CD14-positive monocyte (primary cell): ENCODE measurements around the gene TIMM50. TPM values are rescaled to one million over a fixed set of nuclear protein-coding genes. Genes with fewer than 3 reads are reported as not detected.

Source experiments
- DNase-seq, 3 donors: peaks; one replicate each; pipeline ENCODE4 v3.0.0-alpha.2; 2011 to 2022
- H2AFZ ChIP-seq: 2 replicates; pipeline ENCODE4 v1.6.0; 2012; ENCODE audit warnings: mild to moderate bottlenecking, low read depth, low read length, inconsistent platforms; ENCODE audit not compliant: insufficient read depth, poor library complexity, severe bottlenecking
- H3K27ac ChIP-seq, 2 donors: 1 replicate in 1 of 2; 2 replicates in 1 of 2; pipeline ENCODE4 v1.5.1; 2012 to 2013; ENCODE audit warnings: low read length in 2 of 2, control low read depth in 1 of 2, inconsistent platforms in 1 of 2, low read depth in 1 of 2, mild to moderate bottlenecking in 1 of 2
- H3K27me3 ChIP-seq, 2 donors: one replicate each; pipeline versions ENCODE4 v1.6.0 to v1.6.1; 2011 to 2013; ENCODE audit warnings: low read length in 2 of 2; ENCODE audit not compliant: control insufficient read depth in 2 of 2, insufficient read depth in 2 of 2
- H3K36me3 ChIP-seq, 2 donors: replicated peaks in 1 of 2; 1 replicate in 1 of 2; 2 replicates in 1 of 2; pipeline versions ENCODE4 v1.5.1 to v1.6.1; 2012 to 2013; ENCODE audit warnings: low read length in 2 of 2, control low read depth in 1 of 2, inconsistent platforms in 1 of 2, mild to moderate bottlenecking in 1 of 2; ENCODE audit not compliant: insufficient read depth in 2 of 2, control insufficient read depth in 1 of 2
- H3K4me1 ChIP-seq, 2 donors: 1 replicate in 1 of 2; 2 replicates in 1 of 2; pipeline versions ENCODE4 v1.5.1 to v1.6.1; 2012 to 2013; ENCODE audit warnings: low read length in 2 of 2, control low read depth in 1 of 2, inconsistent platforms in 1 of 2, mild to moderate bottlenecking in 1 of 2, moderate library complexity in 1 of 2; ENCODE audit not compliant: insufficient read depth in 2 of 2, control insufficient read depth in 1 of 2
- H3K4me2 ChIP-seq: replicated peaks from 2 replicates; pipeline ENCODE3; 2012; ENCODE audit warnings: low read length, moderate library complexity, mild to moderate bottlenecking; ENCODE audit not compliant: poor library complexity, severe bottlenecking; ENCODE audit errors: extremely low read depth
- H3K4me3 ChIP-seq, 3 experiments: fragments of 200-600 bp in 1 of 3; sonication (generic) in 1 of 3; replicated peaks in 1 of 3; 1 replicate in 2 of 3; 2 replicates in 1 of 3; pipeline ENCODE4 v1.5.1; 2011 to 2013; ENCODE audit warnings: low read length in 3 of 3, mild to moderate bottlenecking in 3 of 3, control low read depth in 2 of 3, low read depth in 2 of 3, inconsistent platforms in 1 of 3, moderate library complexity in 1 of 3
- H3K79me2 ChIP-seq: 2 replicates; pipeline ENCODE4 v1.6.0; 2012; ENCODE audit warnings: mild to moderate bottlenecking, control low read depth, inconsistent platforms, low read length, moderate library complexity; ENCODE audit not compliant: insufficient read depth
- H3K9ac ChIP-seq: 2 replicates; pipeline ENCODE4 v1.6.0; 2017; ENCODE audit warnings: low read length, mild to moderate bottlenecking; ENCODE audit not compliant: insufficient read depth, poor library complexity, severe bottlenecking
- H3K9me3 ChIP-seq, 2 donors: replicated peaks in 1 of 2; 1 replicate in 1 of 2; 2 replicates in 1 of 2; pipeline versions ENCODE4 v1.5.1 to v1.6.1; 2012 to 2013; ENCODE audit warnings: low read length in 2 of 2, control low read depth in 1 of 2; ENCODE audit not compliant: control insufficient read depth in 1 of 2, insufficient read depth in 1 of 2
- H4K20me1 ChIP-seq: 2 replicates; pipeline ENCODE4 v1.6.0; 2012; ENCODE audit warnings: mild to moderate bottlenecking, low read length, control low read depth, moderate library complexity; ENCODE audit not compliant: insufficient read depth
- H3K27ac Mint-ChIP-seq, 7 donors: one replicate each; pipeline ENCODE4 v1.8.0; 2020; ENCODE audit warnings: mild to moderate bottlenecking in 7 of 7, mixed read lengths in 7 of 7, moderate library complexity in 6 of 7, inconsistent platforms in 2 of 7
- H3K27me3 Mint-ChIP-seq, 3 donors: one replicate each; pipeline ENCODE4 v1.8.0; 2021 to 2022; ENCODE audit warnings: low read depth in 3 of 3, mild to moderate bottlenecking in 3 of 3, mixed read lengths in 3 of 3, moderate library complexity in 3 of 3, inconsistent platforms in 1 of 3
- H3K36me3 Mint-ChIP-seq, 2 donors: one replicate each; pipeline ENCODE4 v1.8.0; 2020; ENCODE audit warnings: mixed read lengths in 2 of 2, inconsistent platforms in 1 of 2, mild to moderate bottlenecking in 1 of 2
- H3K4me1 Mint-ChIP-seq: one replicate; pipeline ENCODE4 v1.8.0; 2020; ENCODE audit warnings: mild to moderate bottlenecking, mixed read lengths
- H3K4me3 Mint-ChIP-seq, 2 donors: one replicate each; pipeline ENCODE4 v1.8.0; 2020; ENCODE audit warnings: mild to moderate bottlenecking in 2 of 2, mixed read lengths in 2 of 2, moderate library complexity in 1 of 2
- H3K9me3 Mint-ChIP-seq, 7 donors: one replicate each; pipeline ENCODE4 v1.8.0; 2020 to 2022; ENCODE audit warnings: mixed read lengths in 7 of 7, mild to moderate bottlenecking in 6 of 7, moderate library complexity in 6 of 7, inconsistent platforms in 2 of 7
- WGBS: methylation state at CpG from one replicate; pipeline ENCODE4 v1.1.5; 2013; ENCODE audit warnings: missing lambda C conversion rate; ENCODE audit not compliant: insufficient coverage; 5-methylcytosine and 5-hydroxymethylcytosine counted together
- intact Hi-C, 2 donors: fragments of 100-400 bp; cut with micrococcal nuclease; formaldehyde crosslinking; loops; one replicate each; pipeline versions ENCODE4 v1.15.0 to v1.15.1; 2023
- polyA plus RNA-seq, 3 donors: library from polyadenylated mRNA; depleted of rRNA in 1 of 3; unstranded in 2 of 3; stranded (reverse) in 1 of 3; fragments of 300-500 nt in 2 of 3; fragments of >200 nt in 1 of 3; fragmentation: Illumina TruSeq in 2 of 3; gene quantifications; 1 replicate in 2 of 3; 2 replicates in 1 of 3; pipeline ENCODE4 v1.2.3, GENCODE V29; 2012 to 2021
- TF ChIP-seq, protein P1 (sequence below): fragments of 200-600 bp; IDR thresholded peaks from one replicate; pipeline ENCODE4 v1.8.0; 2022; ENCODE audit warnings: antibody characterized with exemption, mild to moderate bottlenecking

The TIMM50 gene
- polyA plus RNA-seq, 3 donors: 22.0 to 54.6 (median 43.8) TPM

DNA sequence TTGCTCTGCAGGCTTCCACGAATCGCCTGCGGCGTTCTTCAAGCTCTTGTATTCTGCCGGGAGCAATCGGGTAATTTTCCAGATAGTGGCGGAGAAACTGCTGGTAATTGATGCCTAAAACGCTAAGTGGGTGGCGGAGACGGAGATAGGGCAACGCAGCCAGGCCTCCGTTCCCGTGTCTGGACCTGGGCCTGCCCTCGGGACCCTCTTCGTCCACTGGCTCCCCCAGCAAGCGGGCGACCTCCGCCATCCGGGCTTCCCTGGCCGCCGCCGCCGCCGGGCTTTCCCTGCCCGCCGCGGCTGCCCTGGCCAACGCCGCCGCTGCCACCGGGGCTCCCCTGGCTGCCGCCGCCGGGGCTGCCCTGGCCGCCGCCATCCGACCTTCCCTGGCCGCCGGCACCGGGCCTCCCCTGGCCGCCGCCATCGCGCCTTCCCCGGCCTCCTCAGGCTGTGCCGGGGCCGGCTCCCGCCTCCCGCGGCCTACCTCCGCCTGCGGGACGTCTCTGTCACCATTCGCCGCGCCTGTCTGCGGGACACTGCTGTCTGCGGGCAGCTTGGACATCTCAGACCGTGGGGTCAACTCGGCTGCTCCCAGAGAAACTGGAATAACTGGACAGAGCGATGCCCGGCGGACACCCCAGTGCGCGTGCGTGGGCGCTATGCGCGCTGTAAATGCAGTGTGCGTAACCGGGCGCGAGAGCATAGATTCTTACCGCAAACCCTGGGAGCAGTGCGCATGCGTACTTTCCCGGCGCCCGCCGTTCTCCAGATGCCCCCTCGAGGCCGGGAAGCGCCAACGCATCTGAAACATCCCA, 59.1 kb downstream of the TIMM50 start, which contains the start of gene EID2:
Gene EID2 (minus strand): TSS at position 644 of the 815 bp plus-strand sequence. CDS start 82 bp downstream, at position 562.
- peak within 1 kb of the TSS; percentile 91 for H3K4me2 ChIP-seq
- no peaks in the 10 kb centered on the region for H3K27me3 ChIP-seq
- TF ChIP-seq, protein P1, sequence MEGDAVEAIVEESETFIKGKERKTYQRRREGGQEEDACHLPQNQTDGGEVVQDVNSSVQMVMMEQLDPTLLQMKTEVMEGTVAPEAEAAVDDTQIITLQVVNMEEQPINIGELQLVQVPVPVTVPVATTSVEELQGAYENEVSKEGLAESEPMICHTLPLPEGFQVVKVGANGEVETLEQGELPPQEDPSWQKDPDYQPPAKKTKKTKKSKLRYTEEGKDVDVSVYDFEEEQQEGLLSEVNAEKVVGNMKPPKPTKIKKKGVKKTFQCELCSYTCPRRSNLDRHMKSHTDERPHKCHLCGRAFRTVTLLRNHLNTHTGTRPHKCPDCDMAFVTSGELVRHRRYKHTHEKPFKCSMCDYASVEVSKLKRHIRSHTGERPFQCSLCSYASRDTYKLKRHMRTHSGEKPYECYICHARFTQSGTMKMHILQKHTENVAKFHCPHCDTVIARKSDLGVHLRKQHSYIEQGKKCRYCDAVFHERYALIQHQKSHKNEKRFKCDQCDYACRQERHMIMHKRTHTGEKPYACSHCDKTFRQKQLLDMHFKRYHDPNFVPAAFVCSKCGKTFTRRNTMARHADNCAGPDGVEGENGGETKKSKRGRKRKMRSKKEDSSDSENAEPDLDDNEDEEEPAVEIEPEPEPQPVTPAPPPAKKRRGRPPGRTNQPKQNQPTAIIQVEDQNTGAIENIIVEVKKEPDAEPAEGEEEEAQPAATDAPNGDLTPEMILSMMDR: peak; percentile 86
- H2AFZ ChIP-seq: peak within 1 kb of the TSS; percentile 92
- H3K27me3 Mint-ChIP-seq: peaks cover 0 to 12% (median 4%) of the 10 kb centered on the region in 3 donors
- peak within 1 kb of the TSS; percentile 83 to 87 for H3K27ac ChIP-seq
- peaks cover 12 to 18% of the 10 kb centered on the region in 2 donors for H3K4me1 ChIP-seq
- H3K4me3 ChIP-seq: peak within 1 kb of the TSS; percentile 72 to 90 (median 79)
- H3K4me3 Mint-ChIP-seq: peak within 1 kb of the TSS; percentile 96
- H3K36me3 Mint-ChIP-seq: peaks cover 3 to 5% of the 10 kb centered on the region in 2 donors
- peaks cover 25% of the 10 kb centered on the region for H3K4me1 Mint-ChIP-seq
- DNase-seq: peak; percentile 95 to 96 (median 95)
- peak within 1 kb of the TSS; percentile 89 to 98 (median 95) for H3K27ac Mint-ChIP-seq
- no peaks in the 10 kb centered on the region for H4K20me1 ChIP-seq
- WGBS: under 1% methylated on average over 84 of the region's 84 CpGs
- peak within 1 kb of the TSS; percentile 80 for H3K9ac ChIP-seq
- H3K9me3 Mint-ChIP-seq: peaks cover 0 to 3% (median 0%) of the 10 kb centered on the region in 7 donors
- H3K36me3 ChIP-seq: no peaks in the 10 kb centered on the region
- no peaks in the 10 kb centered on the region for H3K9me3 ChIP-seq
- H3K79me2 ChIP-seq: peaks cover 21% of the 10 kb centered on the region
- intact Hi-C loops: loop anchor here (5.0 to 10.0 kb wide), 4 partner anchors 92 to 412 kb away; partner anchors contain the start of genes SUPT5H (in 2 of the 2), MED29 (in 1 of the 2), PAF1 (in 1 of the 2) and PAK4 (in 1 of the 2)

DNA sequence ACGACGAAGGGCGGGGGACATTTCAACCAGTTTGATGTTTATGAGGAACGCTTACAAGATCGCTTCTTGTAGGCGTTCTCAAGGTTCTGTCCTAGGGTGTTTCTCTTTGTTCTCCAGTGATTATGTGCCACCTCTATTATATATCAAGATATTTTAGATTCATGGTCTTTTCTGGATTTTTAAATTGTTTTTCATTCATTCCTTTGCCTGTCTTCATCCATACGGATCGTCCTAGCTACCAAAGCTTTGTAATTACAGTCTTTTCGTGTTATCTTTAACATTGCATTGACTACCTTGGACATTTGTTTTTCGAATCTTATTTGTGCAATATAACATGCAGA, 59.7 kb downstream of the TIMM50 start:
- no peak for DNase-seq
- intact Hi-C loops: loop anchor here in 1 of 2 donors (5.0 kb wide), 1 partner anchor 413 kb away; the partner anchor contains the start of gene PAK4
- H3K36me3 ChIP-seq: no peaks in the 10 kb centered on the region
- peaks cover 25% of the 10 kb centered on the region for H3K4me1 Mint-ChIP-seq
- peak overlapping the region; percentile 96 for H3K4me3 Mint-ChIP-seq
- H3K27ac Mint-ChIP-seq: peak overlapping the region in 4 of 7 donors; percentile 89 to 97 (median 94)
- peaks cover 0 to 12% (median 9%) of the 10 kb centered on the region in 3 donors for H3K27me3 Mint-ChIP-seq
- peak overlapping the region; percentile 92 for H2AFZ ChIP-seq
- H3K27ac ChIP-seq: peak overlapping the region; percentile 83 to 87
- peaks cover 0 to 3% (median 0%) of the 10 kb centered on the region in 7 donors for H3K9me3 Mint-ChIP-seq
- TF ChIP-seq, protein P1: peak; percentile 31
- H3K4me3 ChIP-seq: peak overlapping the region in 2 of 3 experiments; percentile 79 to 90
- H3K27me3 ChIP-seq: no peaks in the 10 kb centered on the region
- peak overlapping the region; percentile 91 for H3K4me2 ChIP-seq
- WGBS: 0% methylated on average over 4 of the region's 10 CpGs
- H3K36me3 Mint-ChIP-seq: peaks cover 3 to 5% of the 10 kb centered on the region in 2 donors
- H3K9ac ChIP-seq: no peak overlapping the region
- no peaks in the 10 kb centered on the region for H4K20me1 ChIP-seq
- peaks cover 21% of the 10 kb centered on the region for H3K79me2 ChIP-seq
- H3K9me3 ChIP-seq: no peaks in the 10 kb centered on the region
- peaks cover 12 to 18% of the 10 kb centered on the region in 2 donors for H3K4me1 ChIP-seq

Other genes starting within 250 kb of the TIMM50 start
- gene IFNL3, start 235.8 kb upstream of the TIMM50 start, polyA plus RNA-seq: not detected
- not detected for gene IFNL4, start 232.0 kb upstream of the TIMM50 start, polyA plus RNA-seq
- gene IFNL2, start 212.4 kb upstream of the TIMM50 start, polyA plus RNA-seq: not detected
- not detected for gene IFNL1, start 184.4 kb upstream of the TIMM50 start, polyA plus RNA-seq
- 1 to 10 TPM; 1.1 to 3.0 (median 1.9) TPM for gene LRFN1, start 160.0 kb upstream of the TIMM50 start, polyA plus RNA-seq
- gene GMFG, start 144.8 kb upstream of the TIMM50 start, polyA plus RNA-seq: 1,000 to 10,000 TPM in 2 of 3 donors, 100 to 1,000 TPM in 1; 548 to 1,874 (median 1,536) TPM
- 10 to 100 TPM in 1 of 3 donors, 1 to 10 TPM in 2; 4.5 to 56.6 (median 5.6) TPM for gene SAMD4B, start 138.4 kb upstream of the TIMM50 start, polyA plus RNA-seq
- gene PAF1, start 89.7 kb upstream of the TIMM50 start, polyA plus RNA-seq: 10 to 100 TPM; 22.7 to 37.8 (median 25.2) TPM
- 10 to 100 TPM; 35.8 to 38.2 (median 37.0) TPM for gene MED29, start 89.5 kb upstream of the TIMM50 start, polyA plus RNA-seq
- gene ZFP36, start 74.0 kb upstream of the TIMM50 start, polyA plus RNA-seq: 1,000 to 10,000 TPM in 1 of 3 donors, 100 to 1,000 TPM in 2; 473 to 2,084 (median 632) TPM
- gene PLEKHG2, start 68.2 kb upstream of the TIMM50 start, polyA plus RNA-seq: 100 to 1,000 TPM in 1 of 3 donors, 1 to 10 TPM in 1, under 1 TPM in 1; 0.73 to 202 (median 1.2) TPM
- 1,000 to 10,000 TPM in 2 of 3 donors, 100 to 1,000 TPM in 1; 689 to 2,619 (median 1,038) TPM for gene RPS16, start 44.9 kb upstream of the TIMM50 start, polyA plus RNA-seq
- 10 to 100 TPM; 43.6 to 83.2 (median 50.7) TPM for gene SUPT5H, start 35.3 kb upstream of the TIMM50 start, polyA plus RNA-seq
- gene DLL3, start 18.1 kb downstream of the TIMM50 start, polyA plus RNA-seq: not detected
- gene SELENOV, start 34.3 kb downstream of the TIMM50 start, polyA plus RNA-seq: not detected
- gene EID2B, start 52.0 kb downstream of the TIMM50 start, polyA plus RNA-seq: 1 to 10 TPM; 1.2 to 2.6 (median 2.4) TPM
- gene EID2, start 59.3 kb downstream of the TIMM50 start, polyA plus RNA-seq: 10 to 100 TPM in 2 of 3 donors, 1 to 10 TPM in 1; 5.8 to 20.4 (median 12.5) TPM
- gene LGALS13, start 121.7 kb downstream of the TIMM50 start, polyA plus RNA-seq: not detected
- not detected for gene LGALS16, start 175.1 kb downstream of the TIMM50 start, polyA plus RNA-seq
- not detected for gene LGALS14, start 223.6 kb downstream of the TIMM50 start, polyA plus RNA-seq